Subcutaneous adipose tissue (tissue), 4 donors: ENCODE data around the gene CD82. TPM values are rescaled to one million over a fixed set of nuclear protein-coding genes. Genes with fewer than 3 reads are reported as not detected.

Experiments
- total RNA-seq, 4 donors: library from RNA; depleted of rRNA; stranded (reverse); fragments of >200 nt; gene quantifications; one replicate each; pipeline ENCODE4 v1.1.0, GENCODE V29; 2016
- TF ChIP-seq, protein P1 (sequence below): fragments of 450-650 bp; IDR thresholded peaks from one replicate; pipeline ENCODE4 v1.5.1; 2016; ENCODE audit warnings: low read depth, mild to moderate bottlenecking, control low read depth, antibody characterized with exemption, moderate library complexity

Gene CD82, protein sequence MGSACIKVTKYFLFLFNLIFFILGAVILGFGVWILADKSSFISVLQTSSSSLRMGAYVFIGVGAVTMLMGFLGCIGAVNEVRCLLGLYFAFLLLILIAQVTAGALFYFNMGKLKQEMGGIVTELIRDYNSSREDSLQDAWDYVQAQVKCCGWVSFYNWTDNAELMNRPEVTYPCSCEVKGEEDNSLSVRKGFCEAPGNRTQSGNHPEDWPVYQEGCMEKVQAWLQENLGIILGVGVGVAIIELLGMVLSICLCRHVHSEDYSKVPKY
- 10 to 100 TPM in 3 of 4 donors, 1 to 10 TPM in 1; 9.0 to 19.4 (median 14.3) TPM for total RNA-seq

DNA sequence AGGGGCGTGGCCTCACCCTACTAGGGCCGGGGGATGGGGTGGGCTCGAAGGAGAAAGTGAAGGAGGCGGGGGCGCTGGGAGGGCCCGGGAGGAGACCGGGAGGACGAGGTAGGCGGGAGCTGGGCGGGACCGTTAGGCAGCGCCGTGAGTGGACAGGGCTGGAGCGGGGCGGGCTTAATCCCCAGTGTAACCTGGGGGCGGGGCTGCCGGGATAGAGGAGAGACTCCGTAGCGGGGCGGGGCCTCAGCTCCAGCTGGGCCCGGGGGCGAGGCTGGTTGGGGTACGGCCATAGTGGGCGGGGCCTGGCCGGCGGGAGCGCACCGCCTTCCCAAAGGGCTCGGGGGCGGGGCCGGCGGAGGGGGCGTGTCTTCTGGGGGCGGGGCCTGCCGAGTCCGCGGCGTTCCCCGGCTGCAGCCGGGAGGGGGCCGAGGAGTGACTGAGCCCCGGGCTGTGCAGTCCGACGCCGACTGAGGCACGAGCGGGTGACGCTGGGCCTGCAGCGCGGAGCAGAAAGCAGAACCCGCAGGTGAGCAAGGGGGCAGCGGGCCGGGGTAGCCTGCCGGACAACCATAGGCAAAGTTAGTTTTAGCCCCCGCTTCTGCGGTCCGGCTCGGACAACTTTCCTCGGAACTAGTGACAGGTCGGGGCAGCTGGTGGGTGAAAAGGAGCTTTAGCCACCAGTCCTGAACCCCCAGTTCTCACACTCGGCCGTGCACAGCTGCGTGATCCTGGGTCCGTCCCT is at the start of gene CD82:
CD82 (plus strand) TSS at position 453 of the 742 bp plus-strand sequence. CDS start 29,000 bp downstream, outside the sequence.
- TF ChIP-seq, protein P1, sequence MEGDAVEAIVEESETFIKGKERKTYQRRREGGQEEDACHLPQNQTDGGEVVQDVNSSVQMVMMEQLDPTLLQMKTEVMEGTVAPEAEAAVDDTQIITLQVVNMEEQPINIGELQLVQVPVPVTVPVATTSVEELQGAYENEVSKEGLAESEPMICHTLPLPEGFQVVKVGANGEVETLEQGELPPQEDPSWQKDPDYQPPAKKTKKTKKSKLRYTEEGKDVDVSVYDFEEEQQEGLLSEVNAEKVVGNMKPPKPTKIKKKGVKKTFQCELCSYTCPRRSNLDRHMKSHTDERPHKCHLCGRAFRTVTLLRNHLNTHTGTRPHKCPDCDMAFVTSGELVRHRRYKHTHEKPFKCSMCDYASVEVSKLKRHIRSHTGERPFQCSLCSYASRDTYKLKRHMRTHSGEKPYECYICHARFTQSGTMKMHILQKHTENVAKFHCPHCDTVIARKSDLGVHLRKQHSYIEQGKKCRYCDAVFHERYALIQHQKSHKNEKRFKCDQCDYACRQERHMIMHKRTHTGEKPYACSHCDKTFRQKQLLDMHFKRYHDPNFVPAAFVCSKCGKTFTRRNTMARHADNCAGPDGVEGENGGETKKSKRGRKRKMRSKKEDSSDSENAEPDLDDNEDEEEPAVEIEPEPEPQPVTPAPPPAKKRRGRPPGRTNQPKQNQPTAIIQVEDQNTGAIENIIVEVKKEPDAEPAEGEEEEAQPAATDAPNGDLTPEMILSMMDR = no peak

DNA sequence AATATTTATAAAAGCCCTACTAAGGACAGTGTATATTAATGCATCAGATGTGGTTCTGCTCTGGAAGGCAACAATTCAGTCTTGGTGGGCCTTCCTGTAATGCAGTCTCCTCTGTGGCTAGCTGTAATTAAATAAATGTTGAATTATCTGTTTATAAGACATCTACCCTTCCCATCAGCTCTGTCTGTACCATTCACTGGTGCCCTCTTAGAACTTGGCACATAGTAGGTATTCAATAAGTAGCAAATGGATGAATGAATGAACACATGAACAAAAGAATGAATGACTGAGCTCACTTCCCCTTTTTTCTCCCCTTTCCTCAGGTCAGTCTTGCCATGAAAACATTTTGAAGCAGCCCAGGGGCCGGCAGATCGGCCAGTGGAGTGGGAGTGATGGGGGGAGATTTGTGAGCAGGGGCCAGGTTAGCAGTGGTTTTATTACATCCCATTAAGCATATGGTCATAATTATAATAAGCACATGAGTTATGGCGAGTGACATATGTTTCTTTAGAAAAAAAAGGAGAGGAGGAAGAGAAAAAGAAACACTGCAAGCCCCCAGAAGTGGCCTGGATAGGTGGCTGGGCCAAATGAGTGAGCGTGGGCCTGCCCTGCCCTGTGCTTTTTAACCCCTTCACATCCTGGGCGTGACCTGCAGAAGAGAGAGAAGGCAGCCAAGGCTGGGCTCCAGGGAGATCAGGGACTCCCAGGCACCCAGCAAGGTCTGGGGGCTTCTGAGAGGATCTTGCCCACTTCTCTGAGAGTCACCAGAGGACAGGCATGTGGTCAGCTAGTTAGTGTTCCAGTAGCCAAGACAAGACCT is 48.6 kb upstream of the CD82 start:
- TF ChIP-seq, protein P1 = no peak

DNA sequence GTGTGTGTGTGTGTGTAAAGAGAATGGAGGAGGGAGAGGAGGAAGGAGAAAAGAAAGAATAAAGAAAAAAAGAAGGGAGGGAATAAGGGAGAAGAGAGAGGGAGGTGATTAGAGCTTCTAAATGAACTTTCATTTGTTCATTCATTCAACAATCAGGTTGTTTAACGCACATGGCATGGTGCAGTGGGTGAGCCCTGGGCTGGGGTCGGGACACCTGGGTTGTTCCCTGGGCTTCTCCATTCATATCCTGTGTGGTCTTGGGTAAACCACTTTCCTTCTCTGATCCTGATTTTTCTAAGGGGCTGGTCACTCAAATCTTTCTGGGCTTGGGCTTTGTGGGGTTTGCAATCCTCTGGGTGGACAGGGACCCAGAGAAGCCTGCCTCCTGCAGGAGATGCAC is 47.9 kb upstream of the CD82 start:
- TF ChIP-seq, protein P1 = no peak

DNA sequence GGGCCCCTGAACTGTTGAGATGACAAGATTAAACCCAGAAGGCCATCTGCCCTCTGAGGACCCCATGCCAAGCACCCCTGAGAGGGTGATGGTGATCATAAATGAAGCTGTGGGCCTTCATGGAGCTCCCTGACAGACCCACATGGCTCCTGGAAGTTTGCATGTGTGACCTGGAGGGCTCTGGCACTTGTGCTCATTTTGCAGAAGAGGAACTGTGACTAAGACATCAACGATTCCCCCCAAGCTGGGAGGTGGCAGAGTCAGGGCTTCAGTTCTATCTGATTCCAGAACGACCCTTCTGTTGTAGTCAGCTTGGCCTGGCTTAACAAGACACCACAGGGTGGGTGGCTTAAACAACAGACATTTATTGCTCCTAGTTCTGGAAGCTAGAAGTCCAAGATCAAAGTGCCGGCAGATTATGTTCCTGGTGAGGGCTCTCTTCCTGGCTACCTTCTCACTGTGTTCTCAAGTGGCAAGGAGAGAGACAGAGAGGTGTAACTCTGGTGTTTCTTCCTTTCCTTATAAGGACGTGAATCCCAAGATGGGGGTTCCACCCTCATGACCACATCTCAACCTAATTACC is 46.4 kb upstream of the CD82 start:
- TF ChIP-seq, protein P1 = no peak

DNA sequence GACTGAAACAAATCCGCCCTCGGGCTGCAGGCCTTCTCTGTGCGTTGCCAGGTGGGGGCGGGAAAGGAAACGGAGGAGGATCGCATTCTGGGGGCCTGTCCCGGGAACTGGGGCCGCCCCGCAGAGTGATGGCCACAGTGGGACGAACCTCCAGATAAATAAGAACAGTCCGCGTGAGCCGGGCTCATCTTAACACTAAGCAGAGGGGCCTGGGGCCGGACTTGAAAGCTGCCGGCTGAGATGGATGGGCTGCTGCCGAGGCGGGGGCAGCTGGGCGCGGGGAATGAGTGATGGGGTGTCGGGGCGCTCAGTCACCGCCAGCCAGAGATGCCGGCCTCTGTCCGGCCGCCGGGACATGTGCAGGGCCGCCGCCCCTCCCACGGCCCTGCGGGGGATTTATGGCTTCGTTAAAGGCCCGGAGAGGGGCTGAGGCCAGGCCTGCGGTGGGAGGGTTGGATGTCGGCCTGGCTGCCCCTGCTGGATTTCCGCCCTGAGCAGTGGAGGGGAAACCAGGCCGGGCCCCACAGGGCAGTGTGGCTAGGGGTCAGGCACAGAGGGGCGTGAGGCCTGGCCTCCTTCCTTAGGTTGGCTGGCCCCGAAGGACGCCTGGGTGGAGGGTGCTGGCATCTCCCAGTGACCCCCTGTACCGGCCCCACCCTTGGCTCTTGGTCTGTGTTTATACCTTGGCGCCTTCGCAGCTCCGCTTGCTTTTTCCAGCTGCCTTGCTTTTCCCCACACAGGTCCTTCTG is 45.3 kb upstream of the CD82 start:
- TF ChIP-seq, protein P1 = no peak

DNA sequence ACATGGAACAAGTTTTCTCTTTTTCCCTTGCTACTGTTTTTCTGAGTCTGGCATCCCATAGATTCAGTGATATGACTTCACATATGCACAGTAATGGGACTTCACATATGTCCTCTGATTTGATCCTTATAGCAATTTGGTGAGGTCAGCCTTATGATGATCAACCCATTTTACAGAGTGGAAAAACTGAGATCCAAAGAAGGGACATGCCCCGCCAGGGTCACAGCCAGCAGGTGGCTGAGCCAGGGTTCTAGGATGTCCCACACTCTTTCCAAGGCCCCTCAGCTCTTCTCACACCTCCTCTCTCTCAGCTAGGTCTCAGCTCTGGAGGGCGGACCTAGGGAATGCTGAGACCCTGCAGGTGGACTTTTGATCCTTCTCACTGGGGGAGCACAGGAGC is 44.3 kb upstream of the CD82 start:
- TF ChIP-seq, protein P1 = no peak
